WTC11 (cell line): ENCODE data around the gene SLC20A1. TPM values are rescaled to one million over a fixed set of nuclear protein-coding genes. Genes with fewer than 3 reads are reported as not detected.

ENCODE experiments used
- ATAC-seq: fragments of 200-7000 bp; cut with Tn5 transposase; 2 replicates; pipeline ENCODE4 v1.10.0; 2021; ENCODE audit warnings: mild to moderate bottlenecking, moderate library complexity
- CTCF ChIA-PET: fragments of 300-600 bp; sonication (Branson Sonifier 250); formaldehyde crosslinking; loops from one replicate; lab custom pipeline; 2021; ENCODE audit warnings: antibody characterized with exemption; lab: Charles Lee
- POLR2A ChIA-PET: fragments of 350-600 bp; sonication (Branson Sonifier 250); formaldehyde crosslinking; loops from one replicate; lab custom pipeline; 2021; ENCODE audit warnings: antibody characterized with exemption; lab: Charles Lee
- DNase-seq: peaks from one replicate; pipeline ENCODE4 v3.0.0; 2021; ENCODE audit warnings: low spot score
- H3K27ac Mint-ChIP-seq: 2 replicates; pipeline ENCODE4 v1.8.0; 2021; ENCODE audit warnings: mixed read lengths
- H3K27me3 Mint-ChIP-seq: 2 replicates; pipeline ENCODE4 v1.8.0; 2021; ENCODE audit warnings: low read depth, mild to moderate bottlenecking, moderate library complexity, mixed read lengths
- H3K36me3 Mint-ChIP-seq: 2 replicates; pipeline ENCODE4 v1.8.0; 2021; ENCODE audit warnings: mixed read lengths
- H3K4me1 Mint-ChIP-seq: 2 replicates; pipeline ENCODE4 v1.8.0; 2022; ENCODE audit warnings: mixed read lengths
- H3K4me3 Mint-ChIP-seq: 2 replicates; pipeline ENCODE4 v1.8.0; 2021; ENCODE audit warnings: mild to moderate bottlenecking, moderate library complexity, mixed read lengths
- H3K9me3 Mint-ChIP-seq: 2 replicates; pipeline ENCODE4 v1.8.0; 2021; ENCODE audit warnings: mixed read lengths
- AR ChIP-seq: fragments of 250-450 bp; sonication (Bioruptor Pico); IDR thresholded peaks from 2 replicates; pipeline ENCODE4 v1.9.0; 2021; ENCODE audit warnings: mild to moderate bottlenecking
- CBFB ChIP-seq: sonication (generic); formaldehyde crosslinking; IDR thresholded peaks from 2 replicates; pipeline ENCODE4 v1.8.1; 2022; ENCODE audit warnings: mild to moderate bottlenecking, low read depth, missing genetic modification reagents
- CDX4 ChIP-seq: fragments of 250-450 bp; sonication (Bioruptor Pico); IDR thresholded peaks from 2 replicates; pipeline ENCODE4 v1.9.0; 2021; ENCODE audit warnings: moderate library complexity, mild to moderate bottlenecking, inconsistent platforms, borderline replicate concordance
- CREB1 ChIP-seq: sonication (generic); formaldehyde crosslinking; IDR thresholded peaks from 2 replicates; pipeline ENCODE4 v1.8.0; 2023; ENCODE audit warnings: mild to moderate bottlenecking, missing genetic modification reagents
- CTCF ChIP-seq: fragments of 200-600 bp; IDR thresholded peaks from 2 replicates; pipeline ENCODE4 v1.8.0; 2022; ENCODE audit warnings: antibody characterized with exemption
- FOXJ3 ChIP-seq: sonication (generic); formaldehyde crosslinking; IDR thresholded peaks from 2 replicates; pipeline ENCODE4 v1.9.0; 2021; ENCODE audit warnings: missing genetic modification reagents, mild to moderate bottlenecking, borderline replicate concordance
- FOXK1 ChIP-seq: sonication (generic); formaldehyde crosslinking; IDR thresholded peaks from 2 replicates; pipeline ENCODE4 v1.8.0; 2022; ENCODE audit warnings: mild to moderate bottlenecking, moderate library complexity, missing genetic modification reagents
- GRHL2 ChIP-seq: fragments of 250-450 bp; sonication (Bioruptor Pico); IDR thresholded peaks from 2 replicates; pipeline ENCODE4 v1.8.0; 2022; ENCODE audit warnings: mild to moderate bottlenecking, moderate library complexity; ENCODE audit not compliant: insufficient replicate concordance, severe bottlenecking
- KAT7 ChIP-seq: sonication (generic); formaldehyde crosslinking; IDR thresholded peaks from 2 replicates; pipeline ENCODE4 v1.8.1; 2023; ENCODE audit warnings: missing genetic modification reagents, mild to moderate bottlenecking, borderline replicate concordance
- MAX ChIP-seq: sonication (generic); formaldehyde crosslinking; IDR thresholded peaks from 2 replicates; pipeline ENCODE4 v1.8.0; 2022; ENCODE audit warnings: mild to moderate bottlenecking, missing genetic modification reagents
- PREB ChIP-seq: sonication (generic); formaldehyde crosslinking; IDR thresholded peaks from 2 replicates; pipeline ENCODE4 v1.8.1; 2022; ENCODE audit warnings: mild to moderate bottlenecking, missing genetic modification reagents, moderate library complexity, borderline replicate concordance
- total RNA-seq: library from RNA; stranded (reverse); gene quantifications from 3 replicates; pipeline ENCODE4 v1.2.3, GENCODE V29; 2021

Gene SLC20A1
- total RNA-seq, 1 experiment from 2014 or later, result 59.9 TPM

- TF ChIP-seq CTCF (no peak), GRHL2 (CRISPR knock-in tag) (no peak), CREB1 (CRISPR knock-in tag) (no peak), FOXK1 (CRISPR knock-in tag) (no peak)
These were observed 33.7 kb downstream of the SLC20A1 start (continued) for GRCh38 chr2:112679484-112679883.

GRCh38 chr2:112680666-112681101 is 34.9 kb downstream of the SLC20A1 start:
- Mint-ChIP-seq H3K4me3 (no peak overlapping the region), H3K4me1 (peaks cover 6% of the 10 kb centered on the region), H3K36me3 (no peaks in the 10 kb centered on the region), H3K27ac (no peak overlapping the region), H3K9me3 (no peaks in the 10 kb centered on the region), H3K27me3 (peaks cover 3% of the 10 kb centered on the region; the same call in 1 of the 2 replicates)
- TF ChIP-seq MAX (CRISPR knock-in tag), result no peak
- no peak for TF ChIP-seq CBFB (CRISPR knock-in tag)
- TF ChIP-seq FOXJ3 (CRISPR knock-in tag), result no peak
- POLR2A ChIA-PET, result no interaction called here
- CTCF ChIA-PET, result interaction anchor here (2.1 kb wide), 1 partner anchor 261 kb away, joined by 9 read pairs; no protein-coding TSS in a partner anchor
- ATAC-seq (no peak), DNase-seq (no peak)

GRCh38 chr2:112682101-112682500 is 36.4 kb downstream of the SLC20A1 start:
- H3K4me1 Mint-ChIP-seq, result peaks cover 6% of the 10 kb centered on the region
- ChIA-PET POLR2A (no interaction called here), CTCF (interaction anchor here (0.7 kb wide), 1 partner anchor 8 kb away, joined by 3 read pairs; no protein-coding TSS in a partner anchor)
- no peak overlapping the region for H3K4me3 Mint-ChIP-seq
- TF ChIP-seq KAT7 (CRISPR knock-in tag) (no peak), PREB (CRISPR knock-in tag) (no peak), AR (CRISPR knock-in tag) (no peak), CDX4 (CRISPR knock-in tag) (no peak)
- TF ChIP-seq, all 79 proteins: peak for 0
- no peaks in the 10 kb centered on the region for H3K27me3 Mint-ChIP-seq
- no peak overlapping the region for H3K27ac Mint-ChIP-seq
- ATAC-seq (no peak), DNase-seq (no peak)
- H3K36me3 Mint-ChIP-seq, result no peaks in the 10 kb centered on the region
- H3K9me3 Mint-ChIP-seq, result no peaks in the 10 kb centered on the region
